Esophagus muscularis mucosa (tissue), 3 donors: Measurements from ENCODE around the gene CDX1.

Source experiments
- CTCF ChIP-seq, 3 experiments: fragments of 200-600 bp in 2 of 3; fragments of 450-650 bp in 1 of 3; sonication (generic) in 2 of 3; IDR thresholded peaks; one replicate each; pipeline ENCODE4 v1.5.1; 2017 to 2019; ENCODE audit warnings: antibody characterized with exemption in 3 of 3, mild to moderate bottlenecking in 2 of 3, moderate library complexity in 1 of 3
- EP300 ChIP-seq: sonication (generic); formaldehyde crosslinking; IDR thresholded peaks from one replicate; pipeline ENCODE4 v1.6.1; 2017; ENCODE audit warnings: antibody characterized with exemption

GRCh38 chr5:150137168-150137957 lies 29.2 kb upstream of the CDX1 start:
- TF ChIP-seq CTCF (IDR thresholded peaks at IDR 0.05) (no peak), EP300 (no peak)
